Endothelial cell of hepatic sinusoid (primary cell): ENCODE data around the gene WDFY4.

ENCODE experiments used
- in situ Hi-C: cut with HindIII; loops from 2 replicates; pipeline ENCODE4 v1.10.0; 2017; ENCODE audit warnings: low sequenced_read_pairs

WDFY4 gene

GRCh38 chr10:48934672-48935501 is 250.2 kb downstream of the WDFY4 start:
- in situ Hi-C loops: loop anchor here (5.0 kb wide), 1 partner anchor 43 kb away; no protein-coding TSS in a partner anchor

- in situ Hi-C loops: loop anchor here (5.0 kb wide), 1 partner anchor 43 kb away; no protein-coding TSS in a partner anchor
Measured at GRCh38 chr10:48935577-48935976, 250.9 kb downstream of the WDFY4 start.

GRCh38 chr10:48937796-48938195 is 253.1 kb downstream of the WDFY4 start:
- in situ Hi-C loops: loop anchor here (5.0 kb wide), 1 partner anchor 45 kb away; no protein-coding TSS in a partner anchor

GRCh38 chr10:48938281-48938680 is 253.6 kb downstream of the WDFY4 start:
- in situ Hi-C loops: loop anchor here (5.0 kb wide), 1 partner anchor 46 kb away; no protein-coding TSS in a partner anchor

GRCh38 chr10:48938990-48939536 is 254.4 kb downstream of the WDFY4 start:
- in situ Hi-C loops: loop anchor here (5.0 kb wide), 1 partner anchor 47 kb away; no protein-coding TSS in a partner anchor

- in situ Hi-C loops: loop anchor here (5.0 kb wide), 1 partner anchor 48 kb away; no protein-coding TSS in a partner anchor
Measured at GRCh38 chr10:48939790-48940325, 255.2 kb downstream of the WDFY4 start, which contains the start of gene LRRC18. Gene LRRC18 (minus strand): TSS chr10:48939840. CDS start chr10:48914155, 25,685 bp downstream.

GRCh38 chr10:48940372-48940771 is 255.7 kb downstream of the WDFY4 start:
- in situ Hi-C loops: no loop called here

GRCh38 chr10:48940958-48941357 is 256.3 kb downstream of the WDFY4 start:
- in situ Hi-C loops: no loop called here

DNA sequence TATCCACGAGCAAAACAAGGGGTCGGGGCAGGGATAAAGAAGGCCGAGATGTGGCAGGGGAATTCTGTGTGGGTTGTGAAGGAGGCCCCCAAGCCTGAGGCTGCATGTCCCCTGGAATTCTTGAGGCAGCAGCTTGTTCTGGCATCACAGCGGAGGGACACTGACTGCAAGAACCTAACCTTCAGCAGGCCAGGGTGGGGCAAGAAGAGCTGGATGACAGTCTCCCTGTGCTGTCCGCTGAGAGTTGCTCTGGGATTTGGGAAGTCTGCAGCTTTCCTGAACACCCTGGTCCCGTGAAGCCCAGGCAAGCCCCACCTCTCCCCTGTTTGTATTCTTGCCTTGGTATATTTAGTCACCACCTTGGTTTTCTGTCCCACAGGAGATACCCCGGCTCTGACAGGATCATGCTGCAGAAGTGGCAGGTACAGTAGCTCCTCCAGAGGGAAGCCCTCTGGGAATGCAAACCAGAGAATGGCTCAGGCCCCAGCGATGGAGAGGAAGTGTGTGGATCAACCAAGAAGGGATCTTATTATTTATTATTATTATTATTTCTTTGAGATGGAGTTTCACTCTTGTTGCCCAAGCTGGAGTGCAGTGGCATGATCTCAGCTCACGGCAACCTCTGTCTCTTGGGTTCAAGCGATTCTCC is 256.9 kb downstream of the WDFY4 start:
- in situ Hi-C loops: no loop called here

GRCh38 chr10:48943096-48943495 is 258.4 kb downstream of the WDFY4 start:
- in situ Hi-C loops: no loop called here

GRCh38 chr10:48944171-48944570 is 259.5 kb downstream of the WDFY4 start:
- in situ Hi-C loops: no loop called here

DNA sequence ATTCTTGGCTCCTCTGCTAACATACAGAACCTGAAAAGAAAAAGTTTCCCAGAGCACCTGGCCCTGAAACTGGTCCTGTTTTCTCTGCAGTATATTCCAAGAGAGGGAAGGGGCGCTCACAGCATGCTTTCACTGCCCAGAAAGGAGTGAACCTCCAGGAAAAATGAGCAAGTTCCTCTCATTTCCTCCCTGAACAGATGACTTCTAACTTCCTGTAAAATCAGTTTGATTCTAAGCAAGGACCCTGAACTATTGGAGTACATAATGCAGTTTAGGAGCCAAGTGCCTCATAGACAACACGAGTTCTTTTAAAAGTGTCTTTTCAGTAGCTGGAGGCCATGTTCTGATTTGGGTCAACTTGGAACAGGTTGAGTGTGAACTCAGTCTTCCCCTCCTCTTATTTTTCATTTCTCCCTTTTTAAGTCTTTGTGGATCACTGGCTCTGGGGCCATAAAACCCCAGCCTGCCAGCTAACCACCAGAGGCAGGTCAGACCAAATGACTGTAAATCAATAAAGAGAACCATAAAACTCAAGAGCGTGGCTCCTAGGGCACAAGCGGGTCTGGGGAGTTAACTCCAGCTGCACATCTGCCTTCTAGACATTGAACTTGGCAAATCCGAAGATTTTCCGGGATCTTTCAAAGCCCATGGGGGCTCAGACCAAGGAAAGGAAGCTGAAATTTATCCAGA is 260.9 kb downstream of the WDFY4 start:
- in situ Hi-C loops: no loop called here

DNA sequence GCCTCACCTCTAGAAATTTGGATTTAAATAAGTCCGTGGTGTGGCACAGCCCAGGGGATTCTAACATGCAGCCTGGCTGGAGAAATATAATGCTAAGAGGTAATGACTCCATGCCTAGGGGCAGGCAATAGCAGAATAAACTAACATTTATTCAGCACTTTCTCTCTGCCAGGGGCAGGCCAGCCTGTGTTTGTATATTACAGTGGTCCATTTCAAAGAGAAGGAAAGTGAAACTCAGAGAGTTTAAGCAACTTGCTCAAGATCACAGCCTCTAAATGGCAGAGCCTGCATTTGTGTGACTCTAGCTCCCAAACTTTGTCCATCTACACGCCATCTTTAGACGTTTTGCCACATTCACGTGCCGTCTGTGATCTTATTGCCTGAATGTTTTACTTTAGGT is 261.7 kb downstream of the WDFY4 start:
- in situ Hi-C loops: no loop called here

GRCh38 chr10:48946891-48947500 is 262.3 kb downstream of the WDFY4 start:
- in situ Hi-C loops: no loop called here

DNA sequence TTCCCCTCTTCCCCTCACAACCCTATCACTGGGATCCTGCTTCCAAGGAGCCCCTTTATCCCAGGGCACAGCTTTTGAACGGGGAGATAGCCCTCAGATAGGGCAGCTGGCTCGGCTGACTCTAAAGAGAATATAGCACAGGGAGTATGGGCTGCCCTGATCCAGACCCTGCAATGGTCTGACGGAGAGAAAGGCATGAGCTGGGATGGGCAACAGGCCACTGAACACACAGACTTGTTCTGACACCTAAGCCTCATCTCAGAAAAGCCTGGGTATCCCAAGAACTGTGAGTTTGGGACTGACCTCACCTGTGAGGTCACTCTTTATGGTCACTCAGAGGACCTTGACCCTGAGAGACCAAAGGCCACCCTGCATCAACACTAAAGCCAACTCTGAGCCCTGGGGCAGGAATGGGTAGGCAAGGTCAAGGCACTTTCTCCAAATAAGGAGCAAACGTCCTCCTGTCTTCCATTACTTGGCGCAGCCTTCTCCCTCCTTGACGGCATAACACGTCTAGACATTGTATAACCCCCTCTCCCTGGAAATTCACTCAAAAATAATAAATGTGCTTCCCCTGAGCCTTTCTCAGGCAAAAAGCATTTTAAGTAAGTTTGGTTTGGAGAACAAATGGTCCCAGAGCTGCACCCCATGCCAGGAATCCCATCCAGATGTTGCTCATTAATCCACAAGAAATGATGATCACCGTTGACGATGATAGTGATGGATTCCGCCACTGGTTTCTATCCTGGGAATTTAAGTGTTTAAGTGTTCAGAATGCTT is 263.2 kb downstream of the WDFY4 start:
- in situ Hi-C loops: no loop called here

GRCh38 chr10:48948470-48949037 is 263.9 kb downstream of the WDFY4 start:
- in situ Hi-C loops: no loop called here

DNA sequence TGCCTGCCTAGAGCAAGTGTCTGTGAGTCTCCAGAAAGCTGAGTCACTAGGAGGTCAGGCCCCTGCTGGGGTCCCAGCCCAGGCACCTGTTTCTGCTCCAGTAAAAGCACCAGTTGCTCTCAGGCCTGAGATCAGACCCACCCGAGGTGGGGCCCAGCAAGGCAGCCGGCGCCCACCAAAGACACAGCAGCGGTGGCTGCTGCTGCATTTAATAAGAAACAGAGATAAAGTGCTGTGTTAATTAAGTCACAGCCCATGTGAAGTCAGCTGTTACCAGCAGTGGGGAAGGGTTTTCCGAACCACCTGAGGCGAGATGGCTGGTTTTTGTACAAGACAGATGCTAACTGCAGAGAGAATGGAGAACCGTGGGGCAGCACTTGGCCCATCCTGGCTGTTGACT is 267.0 kb downstream of the WDFY4 start:
- in situ Hi-C loops: no loop called here

- in situ Hi-C loops: no loop called here
Measured at GRCh38 chr10:48957361-48958151, 272.9 kb downstream of the WDFY4 start.
